ENCODE measurements around the gene CLASRP.

- TF ChIP-seq CHD2 (IDR thresholded peaks at IDR 0.05; ENCODE audit: low read length) (no peak), CTCF (IDR thresholded peaks at IDR 0.05; ENCODE audit: control extremely low read depth in 1 of 3, insufficient read depth in 1 of 3, low read depth in 1 of 3, low read length in 3 of 3) (no peak), EZH2 (IDR thresholded peaks at IDR 0.05; ENCODE audit: low read depth, low read length, severe bottlenecking) (no peak), NANOG (IDR thresholded peaks at IDR 0.05; ENCODE audit: insufficient read depth, low read depth, low read length, poor library complexity, severe bottlenecking) (no peak), EP300 (IDR thresholded peaks at IDR 0.05; ENCODE audit: borderline replicate concordance in 1 of 2, low read depth in 2 of 2, low read length in 2 of 2) (no peak), CREB1 (IDR thresholded peaks at IDR 0.05) (no peak), CEBPB (IDR thresholded peaks at IDR 0.05; ENCODE audit: low read depth, low read length) (no peak), RFX5 (IDR thresholded peaks at IDR 0.05; ENCODE audit: borderline replicate concordance, low read depth, low read length) (no peak), ATF2 (IDR thresholded peaks at IDR 0.05; ENCODE audit: low read length) (no peak), POLR2A (IDR thresholded peaks at IDR 0.05; ENCODE audit: control extremely low read depth in 1 of 2, low read depth in 2 of 2, low read length in 2 of 2) (no peak), TCF12 (IDR thresholded peaks at IDR 0.05; ENCODE audit: low read depth, low read length) (no peak), MAFK (IDR thresholded peaks at IDR 0.05; ENCODE audit: low read depth, low read length) (no peak)
These were observed 43.3 kb downstream of the CLASRP start for GRCh38 chr19:45082170-45082569.

Measured in H1 (cell line).